AML-193 (cell line): Measurements from ENCODE around the gene LIN7A.

Source experiments
- DNase-seq, 2 experiments: peaks; one replicate each; lab custom pipeline; 2025; lab: John Stamatoyannopoulos, UW

The LIN7A gene

GRCh38 chr12:80937391-80938238, at the start of gene LIN7A:
LIN7A (minus strand) TSS chr12:80937934; CDS start chr12:80937722, 212 bp downstream.
- DNase-seq, result no peak

- no peak for DNase-seq
These were observed 48.5 kb upstream of the LIN7A start for GRCh38 chr12:80986224-80986623.

- no peak for DNase-seq
These were observed 42.1 kb upstream of the LIN7A start for GRCh38 chr12:80979816-80980215.

GRCh38 chr12:80979251-80979650, 41.5 kb upstream of the LIN7A start:
- DNase-seq, result no peak

GRCh38 chr12:80977346-80977745, 39.6 kb upstream of the LIN7A start:
- no peak for DNase-seq

GRCh38 chr12:80968326-80968725, 30.6 kb upstream of the LIN7A start:
- no peak for DNase-seq

GRCh38 chr12:80967565-80967964, 29.8 kb upstream of the LIN7A start:
- DNase-seq, result no peak

GRCh38 chr12:80966001-80966400, 28.3 kb upstream of the LIN7A start:
- DNase-seq, result no peak

GRCh38 chr12:80958162-80958561, 20.4 kb upstream of the LIN7A start:
- no peak for DNase-seq

GRCh38 chr12:80954857-80955520, 17.3 kb upstream of the LIN7A start:
- no peak for DNase-seq

- no peak for DNase-seq
These were observed 14.7 kb upstream of the LIN7A start for GRCh38 chr12:80952443-80952842.

- DNase-seq, result peak; percentile 24 to 34
These were observed 8.9 kb upstream of the LIN7A start for GRCh38 chr12:80946591-80946990.

- DNase-seq, result no peak
These were observed 5.6 kb upstream of the LIN7A start for GRCh38 chr12:80943338-80943737.

- no peak for DNase-seq
These were observed 4.2 kb upstream of the LIN7A start for GRCh38 chr12:80941916-80942315.

- DNase-seq, result peak; percentile 93 to 94
These were observed 1.7 kb upstream of the LIN7A start for GRCh38 chr12:80939231-80939950.

GRCh38 chr12:80938397-80938796, 663 bp upstream of the LIN7A start:
- DNase-seq, result no peak

- no peak for DNase-seq
These were observed 918 bp downstream of the LIN7A start for GRCh38 chr12:80936642-80937390.

GRCh38 chr12:80936353-80936641, 1.4 kb downstream of the LIN7A start:
- no peak for DNase-seq

- no peak for DNase-seq
These were observed 2.6 kb downstream of the LIN7A start for GRCh38 chr12:80935111-80935510.

- no peak for DNase-seq
These were observed 11.8 kb downstream of the LIN7A start for GRCh38 chr12:80925983-80926382.

GRCh38 chr12:80925237-80925636, 12.5 kb downstream of the LIN7A start:
- DNase-seq, result no peak

- no peak for DNase-seq
These were observed 13.3 kb downstream of the LIN7A start for GRCh38 chr12:80924437-80924836.
